Measurements from ENCODE around the gene MTUS2.

DNA sequence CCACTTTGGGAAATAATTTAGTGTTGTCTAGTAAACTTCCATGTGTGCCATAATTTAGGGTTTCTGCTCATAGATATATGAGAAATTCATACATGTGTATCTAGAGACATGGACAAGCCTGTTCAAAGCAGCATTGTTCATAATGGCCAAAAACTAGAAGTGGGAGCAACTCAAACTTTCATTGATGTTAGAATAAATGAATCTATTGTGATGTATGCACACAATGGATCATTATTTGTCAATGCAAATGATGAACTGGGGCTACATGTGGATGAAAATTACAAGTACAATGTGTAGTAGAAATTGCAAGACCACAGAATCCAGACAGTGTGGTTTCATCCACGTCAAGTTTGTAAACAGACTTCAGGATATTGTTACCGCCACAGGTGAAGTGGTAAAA is 490.7 kb downstream of the MTUS2 start:
- TF ChIP-seq, protein P1, sequence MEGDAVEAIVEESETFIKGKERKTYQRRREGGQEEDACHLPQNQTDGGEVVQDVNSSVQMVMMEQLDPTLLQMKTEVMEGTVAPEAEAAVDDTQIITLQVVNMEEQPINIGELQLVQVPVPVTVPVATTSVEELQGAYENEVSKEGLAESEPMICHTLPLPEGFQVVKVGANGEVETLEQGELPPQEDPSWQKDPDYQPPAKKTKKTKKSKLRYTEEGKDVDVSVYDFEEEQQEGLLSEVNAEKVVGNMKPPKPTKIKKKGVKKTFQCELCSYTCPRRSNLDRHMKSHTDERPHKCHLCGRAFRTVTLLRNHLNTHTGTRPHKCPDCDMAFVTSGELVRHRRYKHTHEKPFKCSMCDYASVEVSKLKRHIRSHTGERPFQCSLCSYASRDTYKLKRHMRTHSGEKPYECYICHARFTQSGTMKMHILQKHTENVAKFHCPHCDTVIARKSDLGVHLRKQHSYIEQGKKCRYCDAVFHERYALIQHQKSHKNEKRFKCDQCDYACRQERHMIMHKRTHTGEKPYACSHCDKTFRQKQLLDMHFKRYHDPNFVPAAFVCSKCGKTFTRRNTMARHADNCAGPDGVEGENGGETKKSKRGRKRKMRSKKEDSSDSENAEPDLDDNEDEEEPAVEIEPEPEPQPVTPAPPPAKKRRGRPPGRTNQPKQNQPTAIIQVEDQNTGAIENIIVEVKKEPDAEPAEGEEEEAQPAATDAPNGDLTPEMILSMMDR (IDR thresholded peaks at IDR 0.05), result no peak
- no peak for TF ChIP-seq POLR2A (IDR thresholded peaks at IDR 0.05)
- no peak for TF ChIP-seq EP300 (IDR thresholded peaks at IDR 0.05)
- no peak for TF ChIP-seq POLR2AphosphoS5 (IDR thresholded peaks at IDR 0.05)

All from stomach (tissue), 4 donors.